ENCODE measurements around the gene TREH.

TREH gene

GRCh38 chr11:118644496-118644895 lies 35.0 kb downstream of the TREH start:
- H3K4me3 ChIP-seq (replicated peaks; ENCODE audit: low read depth, low read length), result no peak overlapping the region
- no peak for DNase-seq (ENCODE audit: low read depth)
- TF ChIP-seq CTCF (IDR thresholded peaks at IDR 0.05; ENCODE audit: low read length, missing control alignments), result no peak

- no peak for DNase-seq (ENCODE audit: low read depth)
- TF ChIP-seq CTCF (IDR thresholded peaks at IDR 0.05; ENCODE audit: low read length, missing control alignments), result no peak
- no peak overlapping the region for H3K4me3 ChIP-seq (replicated peaks; ENCODE audit: low read depth, low read length)
Measured at GRCh38 chr11:118643995-118644345, 35.5 kb downstream of the TREH start.

- no peak for TF ChIP-seq CTCF (IDR thresholded peaks at IDR 0.05; ENCODE audit: low read length, missing control alignments)
- DNase-seq (ENCODE audit: low read depth), result no peak
- H3K4me3 ChIP-seq (replicated peaks; ENCODE audit: low read depth, low read length), result no peak overlapping the region
Measured at GRCh38 chr11:118643142-118643994, 36.1 kb downstream of the TREH start.

GRCh38 chr11:118641397-118642019 lies 37.9 kb downstream of the TREH start:
- no peak for TF ChIP-seq CTCF (IDR thresholded peaks at IDR 0.05; ENCODE audit: low read length, missing control alignments)
- no peak overlapping the region for H3K4me3 ChIP-seq (replicated peaks; ENCODE audit: low read depth, low read length)
- no peak for DNase-seq (ENCODE audit: low read depth)

GRCh38 chr11:118640332-118641154 lies 38.9 kb downstream of the TREH start:
- DNase-seq (ENCODE audit: low read depth), result no peak
- TF ChIP-seq CTCF (IDR thresholded peaks at IDR 0.05; ENCODE audit: low read length, missing control alignments), result peak; percentile 12
- H3K4me3 ChIP-seq (replicated peaks; ENCODE audit: low read depth, low read length), result no peak overlapping the region

- no peak for TF ChIP-seq CTCF (IDR thresholded peaks at IDR 0.05; ENCODE audit: low read length, missing control alignments)
- H3K4me3 ChIP-seq (replicated peaks; ENCODE audit: low read depth, low read length), result no peak overlapping the region
Measured at GRCh38 chr11:118639899-118640298, 39.6 kb downstream of the TREH start.

More at GRCh38 chr11:118639899-118640298, 39.6 kb downstream of the TREH start:
- no peak for DNase-seq (ENCODE audit: low read depth)

Measured in fibroblast of pulmonary artery (primary cell).